CMK (cell line): ENCODE data around the gene SOST.

Experiments used
- DNase-seq: peaks from one replicate; pipeline ENCODE4 v3.0.0-alpha.2; 2010; ENCODE audit warnings: low read depth

SOST gene

GRCh38 chr17:43741636-43742035 lies 17.0 kb downstream of the SOST start:
- DNase-seq, result no peak

GRCh38 chr17:43740541-43740940 lies 18.1 kb downstream of the SOST start:
- no peak for DNase-seq

- no peak for DNase-seq
These were observed 20.9 kb downstream of the SOST start for GRCh38 chr17:43737722-43738121.

DNA sequence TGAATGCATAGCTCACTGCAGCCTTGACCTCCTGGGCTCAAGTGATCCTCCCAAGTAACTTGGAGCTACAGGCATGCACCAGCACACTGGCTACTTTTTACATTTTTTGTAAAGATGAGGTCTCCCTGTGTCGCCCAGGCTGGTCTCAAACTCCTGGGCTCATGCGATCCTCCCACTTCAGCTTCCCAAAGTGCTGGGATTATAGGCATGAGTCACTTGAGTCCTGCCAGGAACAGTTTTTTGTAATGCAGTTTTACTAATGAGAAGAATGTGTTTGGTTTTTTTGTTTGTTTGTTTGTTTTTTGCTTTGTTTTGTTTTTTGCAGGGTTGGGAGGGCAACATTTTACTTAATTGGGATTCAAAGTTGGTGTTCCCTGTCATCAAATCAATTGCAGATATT lies 22.2 kb downstream of the SOST start:
- DNase-seq, result no peak

- no peak for DNase-seq
These were observed 24.2 kb downstream of the SOST start for GRCh38 chr17:43734376-43734775.

DNA sequence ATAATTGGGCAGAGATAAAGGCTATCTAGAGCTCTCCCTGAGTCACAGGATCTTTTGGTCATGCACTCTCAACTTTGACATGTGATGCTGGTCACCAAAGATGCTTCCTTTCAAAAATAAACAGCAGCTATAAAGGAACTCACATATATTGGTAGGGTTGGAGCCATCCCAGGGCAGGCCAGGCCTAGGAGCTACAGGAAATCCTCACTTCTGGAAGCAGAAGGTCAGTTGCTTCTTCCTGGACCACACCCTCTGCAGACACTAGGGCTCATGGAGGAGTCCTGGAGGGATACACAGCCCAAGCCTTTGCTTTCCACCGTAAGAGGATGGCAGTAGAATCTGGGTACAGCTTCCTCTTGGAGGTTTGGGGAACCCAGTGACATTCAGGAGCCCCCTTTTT lies 24.6 kb downstream of the SOST start:
- DNase-seq, result no peak

DNA sequence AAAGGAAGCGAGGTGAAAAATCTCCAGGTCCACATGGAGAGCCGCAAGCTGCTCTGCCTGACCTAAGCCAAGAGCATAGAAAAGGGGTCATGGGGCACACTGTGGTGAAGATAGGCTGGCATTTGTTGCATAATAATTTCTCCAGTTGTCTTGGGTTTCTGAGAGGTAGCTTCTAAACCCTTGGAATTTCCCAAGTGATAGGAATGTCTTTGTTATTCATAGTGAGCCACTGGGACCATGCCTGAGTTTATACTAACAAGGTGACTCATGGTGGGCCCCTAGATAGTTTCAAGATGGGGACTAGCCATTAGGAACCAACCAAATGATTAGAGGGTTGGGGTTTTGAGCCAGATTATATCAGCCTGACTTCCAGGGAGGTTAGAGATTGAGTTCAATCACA lies 25.6 kb downstream of the SOST start:
- DNase-seq, result no peak

- DNase-seq, result no peak
These were observed 30.5 kb downstream of the SOST start for GRCh38 chr17:43728081-43728480.

GRCh38 chr17:43723697-43724359 lies 34.8 kb downstream of the SOST start:
- no peak for DNase-seq

- DNase-seq, result no peak
These were observed 35.5 kb downstream of the SOST start for GRCh38 chr17:43722870-43723665.

- no peak for DNase-seq
These were observed 36.3 kb downstream of the SOST start for GRCh38 chr17:43722269-43722619.

GRCh38 chr17:43721537-43722268 lies 36.9 kb downstream of the SOST start:
- no peak for DNase-seq

- DNase-seq, result no peak
These were observed 38.1 kb downstream of the SOST start for GRCh38 chr17:43720311-43721060.

- DNase-seq, result no peak
These were observed 39.0 kb downstream of the SOST start for GRCh38 chr17:43719578-43719977.

- DNase-seq, result no peak
These were observed 40.0 kb downstream of the SOST start for GRCh38 chr17:43718544-43718943.

GRCh38 chr17:43717913-43718312 lies 40.7 kb downstream of the SOST start:
- no peak for DNase-seq

GRCh38 chr17:43714465-43715149 lies 44.0 kb downstream of the SOST start:
- DNase-seq, result no peak

- DNase-seq, result no peak
These were observed 45.0 kb downstream of the SOST start for GRCh38 chr17:43713494-43714162.

- no peak for DNase-seq
These were observed 46.2 kb downstream of the SOST start for GRCh38 chr17:43712397-43712796.

DNA sequence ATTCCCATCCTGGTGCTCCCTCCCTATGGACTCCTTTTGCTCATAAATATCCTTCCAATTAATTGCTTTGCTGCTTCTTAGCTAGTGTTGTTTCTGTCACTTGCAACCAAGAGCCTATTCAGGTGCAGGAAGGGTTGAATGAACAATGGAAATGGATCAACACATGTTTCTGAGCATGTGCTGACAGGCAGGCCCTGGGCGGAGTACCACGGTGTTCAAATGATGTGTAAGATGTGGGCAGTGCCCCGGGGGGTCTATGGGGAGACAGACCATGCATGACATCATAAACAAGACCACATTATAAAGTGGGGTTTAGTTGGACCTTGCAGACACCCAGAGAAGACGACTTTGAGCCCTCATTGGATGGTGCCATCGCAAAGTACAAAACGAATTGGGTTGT lies 48.5 kb downstream of the SOST start:
- no peak for DNase-seq

DNA sequence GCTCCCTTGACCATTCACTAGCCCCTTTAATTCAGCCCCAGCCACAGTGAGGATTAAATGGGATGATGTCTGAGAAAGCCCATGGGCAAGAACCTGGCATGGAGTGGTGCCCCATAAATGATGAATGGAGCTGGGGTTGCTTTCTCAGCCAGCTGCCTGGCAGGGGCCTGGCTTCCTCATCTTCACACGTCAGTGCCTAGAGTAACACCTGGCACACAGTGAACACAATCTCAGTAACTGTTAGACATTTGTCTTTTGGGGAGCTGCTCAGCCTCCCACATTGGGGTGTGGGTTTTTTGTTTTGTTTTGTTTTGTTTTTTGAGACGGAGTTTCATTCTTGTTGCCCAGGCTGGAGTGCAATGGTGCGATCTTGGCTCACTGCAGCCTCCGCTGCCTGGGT lies 49.4 kb downstream of the SOST start:
- no peak for DNase-seq
